MM.1S (cell line): Measurements from ENCODE around the gene SLC28A3.

ENCODE experiments used
- DNase-seq: peaks from one replicate; pipeline ENCODE4 v3.0.0-alpha.2; 2015
- H2AFZ ChIP-seq: fragments of 300-600 bp; sonication (generic); 2 replicates; pipeline ENCODE4 v1.6.0; 2016; ENCODE audit warnings: antibody characterized with exemption, low read length
- H3F3A ChIP-seq: fragments of 300-600 bp; sonication (generic); 2 replicates; pipeline ENCODE4 v1.6.1; 2016; ENCODE audit warnings: mild to moderate bottlenecking, antibody characterized with exemption, low read length, moderate library complexity, mixed read lengths; ENCODE audit not compliant: insufficient read depth
- H3K27ac ChIP-seq: fragments of 300-600 bp; sonication (generic); 2 replicates; pipeline ENCODE4 v1.5.1; 2016; ENCODE audit warnings: mild to moderate bottlenecking, low read length
- H3K27me3 ChIP-seq: fragments of 300-600 bp; sonication (generic); replicated peaks from 2 replicates; pipeline ENCODE4 v1.6.0; 2016; ENCODE audit warnings: low read length; ENCODE audit not compliant: insufficient read depth
- H3K36me3 ChIP-seq: fragments of 300-600 bp; sonication (generic); replicated peaks from 2 replicates; pipeline ENCODE4 v1.6.1; 2016; ENCODE audit warnings: mild to moderate bottlenecking, low read length, mixed read lengths; ENCODE audit not compliant: insufficient read depth
- H3K4me1 ChIP-seq: fragments of 300-600 bp; sonication (generic); 2 replicates; pipeline ENCODE4 v1.6.1; 2016; ENCODE audit warnings: low read length, mixed read lengths
- H3K4me2 ChIP-seq: fragments of 300-600 bp; sonication (generic); 2 replicates; pipeline ENCODE4 v1.6.0; 2016; ENCODE audit warnings: low read depth, low read length
- H3K4me3 ChIP-seq: fragments of 300-600 bp; sonication (generic); 2 replicates; pipeline ENCODE4 v1.5.1; 2016; ENCODE audit warnings: low read length, mixed read lengths
- H3K79me2 ChIP-seq: fragments of 300-600 bp; sonication (generic); 2 replicates; pipeline ENCODE4 v1.6.1; 2016; ENCODE audit warnings: mixed run types, low read length, mixed read lengths
- H3K9ac ChIP-seq: fragments of 300-600 bp; sonication (generic); 2 replicates; pipeline ENCODE4 v1.6.1; 2016; ENCODE audit warnings: low read length, mixed read lengths
- H3K9me2 ChIP-seq: fragments of 300-600 bp; sonication (generic); replicated peaks from 2 replicates; pipeline ENCODE4 v1.6.1; 2016; ENCODE audit warnings: mild to moderate bottlenecking, low read length, mixed read lengths; ENCODE audit not compliant: insufficient read depth
- H3K9me3 ChIP-seq: fragments of 300-600 bp; sonication (generic); replicated peaks from 2 replicates; pipeline ENCODE4 v1.6.1; 2016; ENCODE audit warnings: mild to moderate bottlenecking, low read length, mixed read lengths; ENCODE audit not compliant: insufficient read depth
- H4K20me1 ChIP-seq: fragments of 300-600 bp; sonication (generic); 2 replicates; pipeline ENCODE4 v1.6.1; 2016; ENCODE audit warnings: mild to moderate bottlenecking, low read length, moderate library complexity, mixed read lengths; ENCODE audit not compliant: insufficient read depth
- EZH2 ChIP-seq: fragments of 300-600 bp; sonication (generic); optimal IDR thresholded peaks from 2 replicates; pipeline ENCODE3; 2017; ENCODE audit warnings: low read depth, mild to moderate bottlenecking, antibody characterized with exemption, low read length, mixed read lengths
- EZH2phosphoT487 ChIP-seq: fragments of 300-600 bp; sonication (generic); IDR thresholded peaks from 2 replicates; pipeline ENCODE4 v1.6.1; 2018; ENCODE audit warnings: antibody characterized with exemption, low read length
- TF ChIP-seq, protein P1 (sequence below): fragments of 300-600 bp; sonication (generic); IDR thresholded peaks from 2 replicates; pipeline ENCODE4 v1.5.1; 2016; ENCODE audit warnings: antibody characterized with exemption, low read length, mixed read lengths

Gene SLC28A3

DNA sequence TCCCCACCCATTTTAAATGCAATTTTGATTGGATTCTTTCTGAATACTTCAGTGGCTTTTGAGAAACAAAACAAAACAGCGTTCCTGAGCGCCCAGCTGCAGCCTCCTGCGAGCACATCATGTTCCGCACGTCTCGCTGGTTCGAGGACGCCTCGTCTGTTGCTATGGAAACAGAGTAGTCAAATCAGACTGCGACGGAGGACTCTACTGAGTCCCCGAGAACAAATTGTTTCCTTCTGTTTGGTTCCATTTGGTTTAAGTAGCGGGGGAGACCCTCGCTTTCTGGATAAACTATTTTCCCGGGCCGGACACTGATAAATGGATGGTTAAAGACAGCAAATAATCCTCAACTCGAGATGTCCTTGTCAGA lies 69.0 kb downstream of the SLC28A3 start:
- no peaks in the 10 kb centered on the region for H3F3A ChIP-seq
- TF ChIP-seq, protein P1, sequence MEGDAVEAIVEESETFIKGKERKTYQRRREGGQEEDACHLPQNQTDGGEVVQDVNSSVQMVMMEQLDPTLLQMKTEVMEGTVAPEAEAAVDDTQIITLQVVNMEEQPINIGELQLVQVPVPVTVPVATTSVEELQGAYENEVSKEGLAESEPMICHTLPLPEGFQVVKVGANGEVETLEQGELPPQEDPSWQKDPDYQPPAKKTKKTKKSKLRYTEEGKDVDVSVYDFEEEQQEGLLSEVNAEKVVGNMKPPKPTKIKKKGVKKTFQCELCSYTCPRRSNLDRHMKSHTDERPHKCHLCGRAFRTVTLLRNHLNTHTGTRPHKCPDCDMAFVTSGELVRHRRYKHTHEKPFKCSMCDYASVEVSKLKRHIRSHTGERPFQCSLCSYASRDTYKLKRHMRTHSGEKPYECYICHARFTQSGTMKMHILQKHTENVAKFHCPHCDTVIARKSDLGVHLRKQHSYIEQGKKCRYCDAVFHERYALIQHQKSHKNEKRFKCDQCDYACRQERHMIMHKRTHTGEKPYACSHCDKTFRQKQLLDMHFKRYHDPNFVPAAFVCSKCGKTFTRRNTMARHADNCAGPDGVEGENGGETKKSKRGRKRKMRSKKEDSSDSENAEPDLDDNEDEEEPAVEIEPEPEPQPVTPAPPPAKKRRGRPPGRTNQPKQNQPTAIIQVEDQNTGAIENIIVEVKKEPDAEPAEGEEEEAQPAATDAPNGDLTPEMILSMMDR = no peak
- TF ChIP-seq EZH2 (no peak), EZH2phosphoT487 (no peak)
- no peak overlapping the region for H3K4me2 ChIP-seq
- H4K20me1 ChIP-seq = no peaks in the 10 kb centered on the region
- no peak overlapping the region for H2AFZ ChIP-seq
- no peak for DNase-seq
- H3K79me2 ChIP-seq = no peaks in the 10 kb centered on the region
- no peak overlapping the region for H3K27ac ChIP-seq
- no peak overlapping the region for H3K4me3 ChIP-seq
- no peaks in the 10 kb centered on the region for H3K9me2 ChIP-seq
- H3K4me1 ChIP-seq = no peaks in the 10 kb centered on the region
- H3K27me3 ChIP-seq = no peaks in the 10 kb centered on the region
- H3K36me3 ChIP-seq = no peaks in the 10 kb centered on the region
- no peak overlapping the region for H3K9ac ChIP-seq
- no peaks in the 10 kb centered on the region for H3K9me3 ChIP-seq

DNA sequence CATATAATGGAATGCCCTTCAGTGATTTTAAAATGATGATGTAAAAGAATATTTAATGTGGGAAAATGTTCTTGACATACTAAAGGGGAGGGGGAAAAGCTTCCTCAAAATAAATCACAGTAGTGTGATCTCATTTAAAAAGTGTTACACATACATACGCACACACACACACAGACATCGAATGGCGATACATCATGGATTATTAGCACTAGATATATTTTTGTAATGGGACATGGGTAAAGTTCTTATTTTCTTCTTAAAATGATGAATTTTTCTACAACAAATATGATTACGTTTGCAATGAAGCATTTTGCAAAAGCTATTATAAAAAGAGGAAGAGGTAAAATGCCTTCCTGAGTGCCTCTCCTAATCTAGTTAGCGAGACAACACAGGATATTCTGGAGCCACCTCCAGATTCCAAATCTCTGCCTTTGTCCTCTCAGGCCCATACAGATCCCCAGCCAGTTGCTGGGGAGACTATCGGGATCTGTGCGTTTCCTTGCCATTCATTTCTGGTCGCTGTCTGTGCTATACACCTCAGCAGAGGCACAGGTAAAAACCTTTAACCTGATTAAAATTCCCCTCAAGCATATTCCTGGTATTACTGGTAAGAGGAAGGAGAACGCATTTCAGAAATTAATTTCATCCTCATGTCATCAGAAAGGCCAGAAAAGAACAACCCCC lies 69.6 kb downstream of the SLC28A3 start:
- Histone ChIP-seq H3K9me3 (no peaks in the 10 kb centered on the region), H3K4me1 (no peaks in the 10 kb centered on the region), H3K4me3 (no peak overlapping the region), H3K27ac (no peak overlapping the region), H3K9me2 (no peaks in the 10 kb centered on the region), H2AFZ (no peak overlapping the region), H3K27me3 (no peaks in the 10 kb centered on the region), H3F3A (no peaks in the 10 kb centered on the region), H3K79me2 (no peaks in the 10 kb centered on the region), H4K20me1 (no peaks in the 10 kb centered on the region), H3K36me3 (no peaks in the 10 kb centered on the region), H3K9ac (no peak overlapping the region), H3K4me2 (no peak overlapping the region)
- DNase-seq = no peak
- TF ChIP-seq EZH2phosphoT487 = no peak
- TF ChIP-seq, protein P1 = no peak
- TF ChIP-seq EZH2 = no peak

DNA sequence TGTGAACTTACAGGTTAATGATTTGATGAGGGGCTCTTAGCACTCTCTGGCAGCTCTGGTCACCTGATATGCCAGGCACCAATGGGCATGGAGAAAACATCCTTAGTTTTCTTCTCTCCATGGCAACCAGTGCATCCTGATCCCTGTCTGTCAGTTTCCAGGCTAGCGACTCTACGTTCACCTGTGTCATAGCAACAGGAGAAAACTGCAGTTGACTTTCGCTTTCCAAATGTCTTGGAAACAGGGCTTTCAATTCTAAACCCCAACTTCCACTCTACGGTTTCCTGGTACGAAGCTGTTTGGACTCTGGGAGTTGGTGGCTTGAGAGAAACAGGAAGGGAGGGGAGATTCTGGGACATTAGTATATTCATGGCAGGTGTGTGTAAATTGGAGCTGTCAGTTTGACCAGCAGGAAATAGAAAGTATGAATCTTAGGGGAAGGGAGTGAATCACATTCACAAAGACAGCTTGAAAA lies 74.4 kb downstream of the SLC28A3 start:
- no peak overlapping the region for H3K27ac ChIP-seq
- no peak overlapping the region for H2AFZ ChIP-seq
- no peaks in the 10 kb centered on the region for H3K4me1 ChIP-seq
- TF ChIP-seq, protein P1 = no peak
- no peak for TF ChIP-seq EZH2
- TF ChIP-seq EZH2phosphoT487 = no peak
- H3K4me2 ChIP-seq = no peak overlapping the region
- H4K20me1 ChIP-seq = no peaks in the 10 kb centered on the region
- H3F3A ChIP-seq = no peaks in the 10 kb centered on the region
- no peaks in the 10 kb centered on the region for H3K79me2 ChIP-seq
- H3K4me3 ChIP-seq = no peak overlapping the region
- no peaks in the 10 kb centered on the region for H3K36me3 ChIP-seq
- DNase-seq = no peak
- no peak overlapping the region for H3K9ac ChIP-seq
- no peaks in the 10 kb centered on the region for H3K9me2 ChIP-seq
- no peaks in the 10 kb centered on the region for H3K27me3 ChIP-seq
- H3K9me3 ChIP-seq = no peaks in the 10 kb centered on the region
